ENCODE data around the gene AASS. TPM values are rescaled to one million over a fixed set of nuclear protein-coding genes. Genes with fewer than 3 reads are reported as not detected.

Gene AASS
- total RNA-seq, 1 donor, result 26.4 TPM

DNA sequence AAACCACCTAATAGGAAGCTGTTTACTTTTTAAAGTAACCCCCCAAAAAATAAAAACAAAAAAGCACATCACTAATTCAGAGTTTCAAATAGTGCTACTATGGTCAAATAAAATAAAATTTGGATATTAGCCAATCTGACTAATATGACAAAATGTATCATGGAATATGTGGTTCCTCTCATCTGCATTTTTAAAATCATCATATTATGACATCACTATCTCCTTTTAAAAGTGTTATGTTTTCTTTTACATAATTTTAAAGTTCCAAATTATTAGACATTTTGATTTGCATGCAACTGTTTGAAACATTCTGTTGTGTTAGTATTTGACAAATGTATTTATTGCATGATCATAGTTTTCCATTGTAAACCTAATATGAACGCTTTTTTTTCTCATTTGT, 110.4 kb downstream of the AASS start:
- no peaks in the 10 kb centered on the region for H4K20me1 ChIP-seq (ENCODE audit: insufficient read depth, low read length)
- no peak overlapping the region for H3K4me2 ChIP-seq (ENCODE audit: insufficient read depth, low read length)
- TF ChIP-seq, protein P1, sequence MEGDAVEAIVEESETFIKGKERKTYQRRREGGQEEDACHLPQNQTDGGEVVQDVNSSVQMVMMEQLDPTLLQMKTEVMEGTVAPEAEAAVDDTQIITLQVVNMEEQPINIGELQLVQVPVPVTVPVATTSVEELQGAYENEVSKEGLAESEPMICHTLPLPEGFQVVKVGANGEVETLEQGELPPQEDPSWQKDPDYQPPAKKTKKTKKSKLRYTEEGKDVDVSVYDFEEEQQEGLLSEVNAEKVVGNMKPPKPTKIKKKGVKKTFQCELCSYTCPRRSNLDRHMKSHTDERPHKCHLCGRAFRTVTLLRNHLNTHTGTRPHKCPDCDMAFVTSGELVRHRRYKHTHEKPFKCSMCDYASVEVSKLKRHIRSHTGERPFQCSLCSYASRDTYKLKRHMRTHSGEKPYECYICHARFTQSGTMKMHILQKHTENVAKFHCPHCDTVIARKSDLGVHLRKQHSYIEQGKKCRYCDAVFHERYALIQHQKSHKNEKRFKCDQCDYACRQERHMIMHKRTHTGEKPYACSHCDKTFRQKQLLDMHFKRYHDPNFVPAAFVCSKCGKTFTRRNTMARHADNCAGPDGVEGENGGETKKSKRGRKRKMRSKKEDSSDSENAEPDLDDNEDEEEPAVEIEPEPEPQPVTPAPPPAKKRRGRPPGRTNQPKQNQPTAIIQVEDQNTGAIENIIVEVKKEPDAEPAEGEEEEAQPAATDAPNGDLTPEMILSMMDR (IDR thresholded peaks at IDR 0.05; ENCODE audit: extremely low read depth, low read depth, low read length), result no peak
- H2AFZ ChIP-seq (ENCODE audit: low read length), result no peak overlapping the region
- no peaks in the 10 kb centered on the region for H3K9me3 ChIP-seq (ENCODE audit: low read depth, low read length)
- no peak overlapping the region for H3K27ac ChIP-seq (ENCODE audit: low read depth, low read length)
- no peaks in the 10 kb centered on the region for H3K4me1 ChIP-seq (ENCODE audit: insufficient read depth, low read length)
- H3K79me2 ChIP-seq (ENCODE audit: insufficient read depth, low read length), result no peaks in the 10 kb centered on the region
- no peak for DNase-seq (ENCODE audit: insufficient read length, low spot score, missing footprints)
- H3K4me3 ChIP-seq (ENCODE audit: insufficient read depth, low read length), result no peak overlapping the region
- H3K36me3 ChIP-seq (ENCODE audit: insufficient read depth, low read length), result no peaks in the 10 kb centered on the region
- H3K27me3 ChIP-seq (ENCODE audit: insufficient read depth, low read length), result no peaks in the 10 kb centered on the region

DNA sequence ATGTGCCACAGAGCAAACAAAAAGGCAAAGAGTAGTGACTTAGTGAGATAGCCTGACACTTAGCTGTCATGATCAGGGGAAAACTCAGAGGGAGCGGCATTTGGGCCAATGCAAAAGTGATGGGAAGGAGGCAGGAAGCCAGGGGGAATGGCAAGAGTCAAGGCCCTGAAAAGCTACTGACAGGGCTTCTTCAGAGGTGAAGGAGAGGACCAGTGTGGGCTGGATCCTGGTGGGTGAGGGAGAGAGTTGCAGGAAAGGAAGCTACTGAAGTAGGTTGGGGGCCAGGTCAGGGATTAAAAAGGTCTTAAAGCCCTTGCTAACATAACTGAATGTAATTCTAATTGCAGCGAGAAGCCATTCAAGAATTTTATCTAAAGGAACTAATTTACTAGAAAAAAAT, 117.0 kb downstream of the AASS start:
- peak; percentile 10 for DNase-seq (ENCODE audit: insufficient read length, low spot score, missing footprints)
- H4K20me1 ChIP-seq (ENCODE audit: insufficient read depth, low read length), result no peaks in the 10 kb centered on the region
- no peak overlapping the region for H3K4me3 ChIP-seq (ENCODE audit: insufficient read depth, low read length)
- TF ChIP-seq, protein P1 (IDR thresholded peaks at IDR 0.05; ENCODE audit: extremely low read depth, low read depth, low read length), result no peak
- H2AFZ ChIP-seq (ENCODE audit: low read length), result no peak overlapping the region
- H3K27ac ChIP-seq (ENCODE audit: low read depth, low read length), result no peak overlapping the region
- no peaks in the 10 kb centered on the region for H3K4me1 ChIP-seq (ENCODE audit: insufficient read depth, low read length)
- no peak overlapping the region for H3K4me2 ChIP-seq (ENCODE audit: insufficient read depth, low read length)
- H3K36me3 ChIP-seq (ENCODE audit: insufficient read depth, low read length), result no peaks in the 10 kb centered on the region
- H3K9me3 ChIP-seq (ENCODE audit: low read depth, low read length), result no peaks in the 10 kb centered on the region
- H3K79me2 ChIP-seq (ENCODE audit: insufficient read depth, low read length), result no peaks in the 10 kb centered on the region
- H3K27me3 ChIP-seq (ENCODE audit: insufficient read depth, low read length), result no peaks in the 10 kb centered on the region

Small RNA genes lying within 50 kb of the gene (small RNA-seq; reads per million reads assigned to genes)
- gene RNU7-154P, result not detected

Other genes with a start within 250 kb of the AASS start
- not detected in 2 replicates for gene FEZF1, start 160.5 kb upstream of the AASS start, total RNA-seq

All from osteoblast (primary cell).